HG03045 (cell line): ENCODE results near the gene KYNU.
"Not testable (repeated sequence)": the region's sequence is repeated elsewhere in the genome, so short reads cannot be mapped to it uniquely, and the experiment has no call there.

Experiments used
- ATAC-seq: cut with Tn5 transposase; IDR thresholded peaks from one replicate; pipeline ENCODE4 v1.9.1; 2021; ENCODE audit warnings: mild to moderate bottlenecking, moderate library complexity; ENCODE audit not compliant: unreplicated experiment

The KYNU gene

GRCh38 chr2:142877216-142877838 is at the start of gene KYNU:
KYNU (plus strand) TSS chr2:142877664; CDS start chr2:142885368, 7,704 bp downstream.
- peak; percentile 45 for ATAC-seq

- ATAC-seq, result no peak
These were observed 43.4 kb upstream of the KYNU start for GRCh38 chr2:142834021-142834420.

- ATAC-seq, result no peak
These were observed 37.0 kb upstream of the KYNU start for GRCh38 chr2:142840436-142840835.

- no peak for ATAC-seq
These were observed 35.7 kb upstream of the KYNU start for GRCh38 chr2:142841788-142842187.

GRCh38 chr2:142842369-142842768 is 35.1 kb upstream of the KYNU start:
- no peak for ATAC-seq

- ATAC-seq, result no peak
These were observed 33.7 kb upstream of the KYNU start for GRCh38 chr2:142843731-142844130.

GRCh38 chr2:142848023-142848606 is 29.3 kb upstream of the KYNU start:
- no peak for ATAC-seq

- ATAC-seq, result no peak
These were observed 27.6 kb upstream of the KYNU start for GRCh38 chr2:142849820-142850219.

GRCh38 chr2:142853912-142854311 is 23.6 kb upstream of the KYNU start:
- no peak for ATAC-seq

- ATAC-seq, result no peak
These were observed 20.0 kb upstream of the KYNU start for GRCh38 chr2:142857256-142858164.

GRCh38 chr2:142858961-142859360 is 18.5 kb upstream of the KYNU start:
- no peak for ATAC-seq

- no peak for ATAC-seq
These were observed 15.2 kb upstream of the KYNU start for GRCh38 chr2:142862299-142862698.

- ATAC-seq, result no peak
These were observed 14.6 kb upstream of the KYNU start for GRCh38 chr2:142862847-142863246.

GRCh38 chr2:142863485-142863961 is 13.9 kb upstream of the KYNU start:
- no peak for ATAC-seq

- ATAC-seq, result not testable (repeated sequence)
These were observed 12.9 kb upstream of the KYNU start for GRCh38 chr2:142864605-142865004.

- peak; percentile 89 for ATAC-seq
These were observed 11.5 kb upstream of the KYNU start for GRCh38 chr2:142865924-142866323.

- peak; percentile 18 for ATAC-seq
These were observed 11.0 kb upstream of the KYNU start for GRCh38 chr2:142866426-142866825.

GRCh38 chr2:142867136-142867535 is 10.3 kb upstream of the KYNU start:
- ATAC-seq, result no peak

GRCh38 chr2:142868229-142868762 is 9.2 kb upstream of the KYNU start:
- peak; percentile 45 for ATAC-seq

- ATAC-seq, result not testable (repeated sequence)
These were observed 8.4 kb upstream of the KYNU start for GRCh38 chr2:142869065-142869460.

- ATAC-seq, result no peak
These were observed 7.9 kb upstream of the KYNU start for GRCh38 chr2:142869461-142870106.
